HG03280 (cell line): ENCODE results near the gene MRTFA.

ENCODE experiments used
- ATAC-seq: cut with Tn5 transposase; IDR thresholded peaks from one replicate; pipeline ENCODE4 v1.9.1; 2021; ENCODE audit warnings: mild to moderate bottlenecking, moderate library complexity; ENCODE audit not compliant: unreplicated experiment

Gene MRTFA

DNA sequence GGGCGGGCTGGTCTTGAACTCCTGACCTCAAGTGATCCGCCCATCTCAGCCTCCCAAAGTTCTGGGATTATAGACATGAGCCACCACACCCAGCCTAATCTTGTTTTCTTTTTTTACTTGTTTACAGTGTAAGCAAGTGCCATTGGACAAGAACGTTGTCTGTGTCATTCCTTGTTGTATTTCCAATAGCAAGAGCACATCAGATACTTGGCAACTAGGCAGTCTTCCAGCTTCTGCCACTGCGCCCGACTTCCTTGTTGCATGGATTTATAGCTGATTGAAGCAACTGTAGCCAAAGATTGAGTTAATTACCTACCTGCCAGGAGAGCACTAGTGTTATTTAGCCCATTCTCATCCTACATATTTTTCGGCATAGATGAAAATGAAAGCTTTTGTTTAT is 269.2 kb downstream of the MRTFA start:
- no peak for ATAC-seq

- no peak for ATAC-seq
Observed at GRCh38 chr22:40366068-40366467, 270.5 kb downstream of the MRTFA start.

GRCh38 chr22:40364431-40364830 is 272.1 kb downstream of the MRTFA start:
- ATAC-seq: no peak

DNA sequence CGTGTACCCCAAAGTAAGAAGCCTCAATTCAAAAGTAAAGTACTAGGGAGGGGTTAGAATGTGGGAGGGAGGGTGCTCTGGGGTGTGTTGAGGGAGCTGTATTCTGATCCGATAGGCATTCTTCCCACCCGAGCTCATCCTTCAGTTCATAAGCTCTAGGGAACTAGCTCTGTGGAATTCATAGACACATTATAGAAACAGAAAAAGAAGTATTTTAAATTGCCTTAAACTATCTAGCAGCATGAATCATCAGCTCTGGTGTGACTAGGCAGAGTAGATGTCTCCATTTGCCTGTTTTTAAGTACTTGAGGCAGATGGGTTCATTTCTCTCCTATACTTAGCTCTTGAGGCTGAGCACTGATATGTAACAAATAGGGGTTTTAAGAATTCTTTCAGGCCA is 273.5 kb downstream of the MRTFA start:
- ATAC-seq: no peak

- no peak for ATAC-seq
Observed at GRCh38 chr22:40361100-40361499, 275.4 kb downstream of the MRTFA start.
